ENCODE results near the gene PRR14L. TPM values are rescaled to one million over a fixed set of nuclear protein-coding genes. Genes with fewer than 3 reads are reported as not detected.

PRR14L gene
- polyA plus RNA-seq, 4 donors: 19.0 to 28.3 (median 26.8) TPM

DNA sequence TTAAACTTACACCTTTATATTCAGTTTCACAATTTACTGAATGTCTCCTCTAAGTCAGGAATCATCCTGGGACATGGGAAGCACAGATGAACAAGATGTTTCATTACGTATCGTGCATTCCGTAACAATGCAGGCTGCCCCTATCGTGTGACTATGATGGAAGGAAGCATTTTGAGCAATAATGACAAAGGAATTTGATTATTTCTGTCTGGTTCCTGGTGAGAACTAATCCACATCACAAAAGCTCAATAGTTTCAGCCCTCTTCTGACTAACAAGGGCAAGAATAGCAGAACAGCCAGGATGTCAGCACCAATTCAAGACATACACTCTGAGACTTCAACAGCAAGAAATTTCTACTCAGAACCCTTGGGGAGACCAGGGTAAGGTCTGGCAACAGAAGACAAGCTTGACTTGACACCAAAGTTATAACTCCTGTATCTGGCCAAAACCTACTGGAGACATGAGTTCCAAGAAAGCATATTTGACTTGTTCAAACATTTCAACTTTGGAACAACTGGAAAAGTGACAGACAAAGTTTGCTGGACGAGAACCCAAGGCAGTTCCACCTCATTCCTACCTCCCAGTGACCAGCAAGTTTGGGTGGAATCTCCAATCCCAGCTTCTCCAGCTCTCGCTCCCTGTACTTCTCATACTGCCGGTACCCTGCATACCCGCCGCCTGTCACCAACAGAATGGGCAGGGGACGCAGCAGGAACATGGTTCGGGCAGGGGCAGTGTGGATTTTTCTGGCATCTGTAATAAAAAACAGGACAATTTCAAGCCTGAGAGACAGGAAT, 102.2 kb downstream of the PRR14L start:
- DNase-seq (ENCODE audit: low read depth in 4 of 4, low spot score in 3 of 4): no peak

DNA sequence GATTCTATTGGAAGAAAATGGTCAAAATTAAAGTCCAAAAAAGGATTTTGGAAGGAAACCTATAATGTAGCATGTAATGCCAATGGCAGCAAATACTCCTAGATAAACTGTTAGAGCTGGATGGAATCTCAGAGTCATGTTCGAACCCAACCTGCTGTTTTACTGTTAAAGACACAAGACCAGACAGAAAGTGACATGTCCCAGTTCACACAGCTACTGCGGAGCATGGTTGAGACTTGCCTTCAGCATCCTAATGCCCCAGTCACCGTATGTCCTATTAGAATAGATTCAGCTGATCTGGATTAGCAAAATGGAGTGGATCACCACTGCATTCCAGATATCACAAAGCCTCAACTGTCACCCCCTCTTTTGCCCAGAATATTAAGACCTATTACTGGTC, 102.9 kb downstream of the PRR14L start:
- DNase-seq (ENCODE audit: low read depth in 4 of 4, low spot score in 3 of 4): no peak

DNA sequence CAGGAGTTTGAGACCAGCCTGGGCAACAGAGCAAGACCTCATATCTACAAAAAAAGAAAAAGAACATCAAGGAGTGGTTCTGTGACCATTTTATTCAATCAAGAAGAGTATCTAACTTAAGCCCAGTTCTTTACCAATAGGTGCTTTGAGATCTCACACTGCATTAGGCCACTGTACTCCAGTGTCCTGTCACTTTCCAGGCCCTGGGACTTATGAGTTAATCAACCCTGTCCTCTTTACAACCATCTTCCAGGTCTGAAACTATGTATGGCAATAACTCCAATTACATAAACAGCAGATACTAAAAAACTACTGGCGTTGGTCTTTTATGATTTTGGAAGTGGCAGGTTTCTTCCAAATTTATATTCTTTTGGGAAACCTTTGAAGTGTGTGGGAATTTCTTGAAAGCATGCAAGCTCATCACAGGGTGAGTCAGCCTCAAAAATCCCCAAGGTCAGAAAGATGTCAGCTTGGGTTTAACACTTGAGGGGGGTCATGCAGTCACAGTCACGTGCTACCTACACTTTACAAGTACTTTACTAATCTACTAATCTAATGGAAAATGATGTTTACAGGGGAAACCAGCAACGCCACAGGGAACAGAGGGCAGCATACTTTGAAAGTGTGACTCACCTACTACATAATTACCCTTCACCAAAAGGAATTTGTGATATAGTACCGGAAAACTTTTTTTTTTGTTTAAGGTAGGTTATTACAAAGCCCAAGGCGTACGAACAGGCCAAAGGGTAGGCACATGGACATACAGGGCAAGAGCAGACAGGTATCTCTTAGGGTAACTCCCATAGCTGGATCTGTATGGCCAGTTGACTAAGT, 103.5 kb downstream of the PRR14L start:
- no peak for DNase-seq (ENCODE audit: low read depth in 4 of 4, low spot score in 3 of 4)

DNA sequence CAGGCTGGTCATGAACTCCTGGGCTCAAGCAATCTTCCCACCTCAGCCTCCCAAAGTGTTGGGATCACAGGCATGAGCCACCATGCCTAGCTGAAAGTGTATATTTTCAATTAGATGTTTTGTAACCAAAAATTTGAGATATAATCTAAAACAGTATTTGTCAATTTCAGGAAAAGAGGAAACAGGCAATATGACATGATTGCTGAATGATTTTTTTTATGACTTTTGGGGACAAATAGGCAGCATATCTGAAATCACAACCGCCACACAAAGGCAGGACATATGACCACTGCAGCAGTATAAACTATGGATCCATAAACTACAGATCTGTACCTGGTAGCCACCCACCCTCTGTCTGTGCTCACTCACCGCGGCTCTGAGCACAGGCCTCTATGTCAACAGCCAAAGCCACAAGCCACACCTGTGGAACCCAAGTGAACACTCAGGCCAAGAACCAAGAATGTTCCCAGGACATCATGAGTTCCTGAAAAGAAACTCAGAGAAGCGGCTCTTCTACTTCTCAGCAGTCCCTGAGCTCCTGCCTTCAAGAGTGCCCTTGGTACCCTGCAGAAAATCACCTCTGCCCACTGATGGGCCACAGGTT, 110.4 kb downstream of the PRR14L start:
- DNase-seq (ENCODE audit: low read depth in 4 of 4, low spot score in 3 of 4): no peak

DNA sequence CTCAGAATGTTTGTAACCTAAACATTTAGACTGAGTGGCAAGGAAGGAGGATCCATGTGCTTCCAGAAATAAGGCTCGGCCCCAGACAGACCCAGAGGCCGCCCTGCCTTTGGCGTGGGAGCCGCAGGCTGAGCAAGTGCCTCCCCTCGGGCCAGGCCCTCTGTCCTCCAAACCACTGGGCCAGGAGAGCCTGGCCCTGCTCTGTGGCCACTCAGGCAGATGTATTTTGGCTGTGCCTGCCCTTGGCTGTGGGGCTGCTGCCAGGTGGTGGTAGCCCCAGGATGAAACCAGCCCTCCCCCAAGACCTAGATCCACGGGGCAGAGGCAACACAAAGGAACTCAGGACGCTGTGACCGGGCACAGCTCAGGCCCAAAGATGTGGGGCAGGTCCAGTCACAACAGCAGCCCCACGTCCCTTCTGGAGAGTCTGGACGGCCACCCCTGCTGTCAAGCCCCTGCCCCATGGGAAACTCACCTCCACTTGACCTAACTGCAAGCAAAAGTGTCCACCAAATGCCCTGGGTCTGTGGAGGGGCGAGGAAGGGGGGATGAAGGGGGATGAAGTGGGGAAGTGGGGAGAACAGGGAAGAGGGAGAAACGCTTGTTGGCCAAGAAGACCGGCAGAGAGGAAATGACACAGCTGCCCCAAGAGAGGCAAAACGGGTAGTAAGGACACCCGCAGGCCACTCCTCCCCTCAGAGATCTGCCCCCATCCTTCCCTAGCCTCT, 111.9 kb downstream of the PRR14L start:
- no peak for DNase-seq (ENCODE audit: low read depth in 4 of 4, low spot score in 3 of 4)

DNA sequence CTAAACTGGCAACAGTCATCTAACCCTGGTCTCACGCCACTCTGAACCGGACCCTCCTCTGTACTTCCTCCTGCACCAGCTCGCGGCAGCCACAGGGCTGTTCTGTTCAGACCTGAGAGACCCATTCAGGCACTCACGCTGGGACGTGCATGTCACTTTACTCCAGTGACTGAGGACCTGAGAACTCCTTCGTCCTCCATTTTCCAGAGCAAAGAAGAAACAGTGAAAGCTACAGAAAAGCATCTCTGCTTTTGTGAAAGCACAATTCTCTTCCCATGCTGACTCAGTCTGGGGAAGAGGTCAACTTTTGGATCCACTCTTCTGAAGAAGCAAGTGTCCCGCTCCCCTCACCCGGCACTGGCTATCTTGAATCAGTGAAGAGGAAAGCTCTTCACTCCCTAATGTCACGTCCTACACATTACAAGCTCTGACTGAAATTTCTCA, 112.5 kb downstream of the PRR14L start:
- DNase-seq (ENCODE audit: low read depth in 4 of 4, low spot score in 3 of 4): no peak

DNA sequence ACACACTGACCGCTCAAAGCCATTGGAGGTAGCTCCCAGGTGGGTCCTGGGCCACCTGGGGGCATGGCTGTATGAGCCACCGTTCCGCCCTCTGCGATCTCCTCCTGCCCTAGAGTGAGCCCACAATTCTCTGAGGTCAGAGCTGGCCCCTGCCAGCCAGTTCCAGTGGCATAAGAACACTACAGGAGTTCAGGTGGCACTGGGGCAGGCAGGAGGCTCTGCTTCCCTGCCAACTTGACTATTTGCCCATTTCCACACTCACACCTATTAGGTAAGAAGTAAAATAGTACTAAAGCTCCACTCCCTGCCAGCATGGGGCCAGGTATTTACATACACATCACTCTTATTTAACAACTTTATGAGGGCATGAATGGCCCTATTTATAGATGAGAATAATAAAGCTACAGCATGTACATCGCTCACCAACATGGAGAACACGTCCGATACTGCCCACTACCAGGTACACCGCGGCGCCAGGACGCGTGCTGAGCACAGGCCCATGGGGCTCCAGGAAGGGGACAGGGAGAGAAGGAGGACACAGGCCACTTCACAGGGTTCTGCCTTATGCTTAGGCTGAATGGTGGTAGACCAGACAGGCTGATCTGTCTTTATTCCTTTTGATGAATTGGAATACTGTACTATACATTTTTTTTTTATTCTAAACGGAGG, 114.2 kb downstream of the PRR14L start:
- DNase-seq (ENCODE audit: low read depth in 4 of 4, low spot score in 3 of 4): no peak

DNA sequence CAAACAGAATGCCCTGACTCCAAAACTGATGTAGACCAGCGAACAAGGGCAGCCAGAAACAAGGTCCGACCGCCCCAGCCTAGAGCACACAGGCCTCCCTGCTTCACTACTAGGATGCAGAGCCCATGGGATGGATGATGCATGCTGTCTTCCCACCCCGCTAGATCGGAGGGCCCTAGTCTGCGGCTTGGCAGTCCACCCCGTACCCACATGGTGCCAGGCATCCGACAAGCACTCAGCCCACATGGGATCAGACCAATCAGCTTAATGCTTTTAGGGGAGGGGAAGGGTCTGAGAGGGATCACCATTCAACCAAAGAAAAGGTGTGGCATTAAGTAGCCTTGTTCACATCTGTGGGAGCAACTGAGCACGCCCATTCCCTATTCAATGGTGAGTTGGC, 118.5 kb downstream of the PRR14L start:
- no peak for DNase-seq (ENCODE audit: low read depth in 4 of 4, low spot score in 3 of 4)

Other genes with a start within 250 kb of the PRR14L start
- gene PISD, start 87.9 kb downstream of the PRR14L start, polyA plus RNA-seq (ENCODE audit: insufficient read length in 4 of 4): 10 to 100 TPM; 23.2 to 40.4 (median 28.6) TPM
- gene DEPDC5, start 3.9 kb upstream of the PRR14L start, polyA plus RNA-seq (ENCODE audit: insufficient read length in 4 of 4): 10 to 100 TPM in 3 of 4 donors, 1 to 10 TPM in 1; 8.3 to 17.6 (median 15.8) TPM
- gene YWHAH, start 194.4 kb upstream of the PRR14L start, polyA plus RNA-seq (ENCODE audit: insufficient read length in 4 of 4): 100 to 1,000 TPM; 109 to 155 (median 133) TPM

All from left renal pelvis (tissue), 4 donors.